GM12872 (cell line): ENCODE results near the gene ARL6.

Experiments used
- TF ChIP-seq, protein P1 (sequence below): IDR thresholded peaks from 3 replicates; pipeline ENCODE4 v1.5.1; 2011; ENCODE audit warnings: low read depth, mild to moderate bottlenecking, low read length, moderate library complexity; ENCODE audit not compliant: insufficient read depth

Gene ARL6

DNA sequence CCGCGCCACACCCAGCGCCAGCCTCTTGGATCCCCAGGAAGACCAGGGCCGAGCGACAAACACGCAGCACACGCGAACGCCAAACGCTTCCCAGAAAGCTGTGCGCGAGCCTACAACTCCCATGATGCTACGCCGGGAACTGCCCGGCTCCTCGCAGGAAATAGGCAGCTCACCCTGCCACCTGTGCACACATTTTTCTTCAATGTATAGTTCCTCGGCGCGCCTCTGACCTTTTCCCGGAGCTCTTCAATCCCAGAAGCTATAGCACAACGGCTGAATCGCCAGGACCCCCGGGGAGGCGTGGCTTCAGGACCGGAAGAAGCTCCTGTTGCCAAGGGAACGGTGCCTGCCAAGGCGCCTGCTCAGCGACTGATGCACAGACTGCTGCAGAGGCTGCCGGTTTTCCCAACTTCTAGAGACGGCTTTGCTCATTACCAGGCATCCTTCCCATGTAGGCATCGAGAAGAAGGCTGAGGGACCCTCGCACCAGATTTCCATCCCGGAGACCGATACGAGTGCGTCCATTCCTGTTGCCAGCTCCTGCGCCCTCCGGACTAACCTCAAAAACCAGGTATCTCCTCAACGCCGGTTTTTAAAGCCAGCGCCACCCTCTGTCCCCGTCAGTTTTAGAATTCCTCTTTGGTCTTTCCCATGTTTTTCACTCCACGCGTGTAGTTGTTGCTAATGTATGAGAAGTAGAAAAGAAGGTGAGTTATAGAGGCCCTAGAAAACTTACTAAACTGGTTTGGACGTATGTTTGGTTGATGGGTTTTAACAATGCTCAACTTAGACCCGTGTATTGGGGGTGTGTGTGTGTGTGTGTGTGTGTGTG lies at the start of gene ARL6:
Gene ARL6, plus strand, starts transcription at position 352 of the 832 bp plus-strand sequence. CDS start 3,350 bp downstream, outside the sequence.
- TF ChIP-seq, protein P1, sequence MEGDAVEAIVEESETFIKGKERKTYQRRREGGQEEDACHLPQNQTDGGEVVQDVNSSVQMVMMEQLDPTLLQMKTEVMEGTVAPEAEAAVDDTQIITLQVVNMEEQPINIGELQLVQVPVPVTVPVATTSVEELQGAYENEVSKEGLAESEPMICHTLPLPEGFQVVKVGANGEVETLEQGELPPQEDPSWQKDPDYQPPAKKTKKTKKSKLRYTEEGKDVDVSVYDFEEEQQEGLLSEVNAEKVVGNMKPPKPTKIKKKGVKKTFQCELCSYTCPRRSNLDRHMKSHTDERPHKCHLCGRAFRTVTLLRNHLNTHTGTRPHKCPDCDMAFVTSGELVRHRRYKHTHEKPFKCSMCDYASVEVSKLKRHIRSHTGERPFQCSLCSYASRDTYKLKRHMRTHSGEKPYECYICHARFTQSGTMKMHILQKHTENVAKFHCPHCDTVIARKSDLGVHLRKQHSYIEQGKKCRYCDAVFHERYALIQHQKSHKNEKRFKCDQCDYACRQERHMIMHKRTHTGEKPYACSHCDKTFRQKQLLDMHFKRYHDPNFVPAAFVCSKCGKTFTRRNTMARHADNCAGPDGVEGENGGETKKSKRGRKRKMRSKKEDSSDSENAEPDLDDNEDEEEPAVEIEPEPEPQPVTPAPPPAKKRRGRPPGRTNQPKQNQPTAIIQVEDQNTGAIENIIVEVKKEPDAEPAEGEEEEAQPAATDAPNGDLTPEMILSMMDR: 0 out of 3 replicates have a peak, but pooled peaks have one; percentile 14

DNA sequence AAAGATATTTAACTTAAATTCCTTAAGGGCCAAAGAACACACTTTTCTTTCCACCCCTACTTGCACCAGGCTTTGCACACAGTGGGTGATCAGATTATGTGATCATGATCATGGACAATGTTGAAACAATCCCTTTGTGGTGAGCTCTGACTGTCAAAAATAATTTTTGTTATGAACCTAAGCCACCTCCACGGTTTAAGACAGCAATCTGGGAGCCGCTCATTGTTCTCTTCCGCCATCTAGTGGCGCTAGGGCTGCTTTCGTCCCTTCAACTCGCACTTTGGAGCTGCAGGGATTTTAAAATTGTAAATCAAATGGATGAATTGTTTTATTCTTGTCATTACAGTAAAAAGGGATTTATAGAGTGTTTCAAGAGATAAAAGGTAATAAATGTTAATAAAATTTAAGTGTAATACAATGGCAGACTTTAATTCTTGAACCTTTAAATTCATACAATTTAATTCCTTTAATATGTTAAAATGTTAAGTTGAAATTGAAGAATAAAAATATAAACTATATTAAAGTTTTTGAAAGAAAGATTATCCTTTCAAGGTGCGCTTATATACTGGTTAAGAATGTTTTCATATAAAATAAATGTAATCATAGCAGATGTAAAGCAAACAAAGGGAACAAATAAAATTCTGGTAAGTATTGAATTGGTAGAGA lies 45.3 kb upstream of the ARL6 start:
- TF ChIP-seq, protein P1: peak; percentile 89

GRCh38 chr3:97720417-97720816 lies 44.1 kb upstream of the ARL6 start:
- TF ChIP-seq, protein P1: no peak

DNA sequence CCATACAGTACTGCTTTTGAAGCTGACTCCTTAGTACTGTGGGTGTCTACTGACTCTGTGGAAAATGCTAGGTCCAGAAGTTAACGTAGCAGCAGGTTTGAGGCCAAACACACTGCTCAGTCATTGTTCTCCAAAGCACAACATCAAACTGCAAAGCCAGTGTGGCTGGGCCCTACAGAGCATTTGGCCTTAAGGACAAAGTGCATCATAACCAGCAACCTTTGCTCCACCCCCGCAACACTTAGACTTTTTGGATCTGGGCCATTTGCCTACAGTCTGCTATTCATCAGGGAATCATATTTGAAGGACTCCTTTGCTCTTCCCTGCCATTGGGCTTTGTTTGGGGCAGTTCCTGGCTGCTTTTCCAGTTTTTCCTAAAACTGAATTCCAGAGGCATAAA lies 43.1 kb upstream of the ARL6 start:
- TF ChIP-seq, protein P1: no peak

- TF ChIP-seq, protein P1: no peak
These were observed 27.6 kb upstream of the ARL6 start for GRCh38 chr3:97736928-97737327.

DNA sequence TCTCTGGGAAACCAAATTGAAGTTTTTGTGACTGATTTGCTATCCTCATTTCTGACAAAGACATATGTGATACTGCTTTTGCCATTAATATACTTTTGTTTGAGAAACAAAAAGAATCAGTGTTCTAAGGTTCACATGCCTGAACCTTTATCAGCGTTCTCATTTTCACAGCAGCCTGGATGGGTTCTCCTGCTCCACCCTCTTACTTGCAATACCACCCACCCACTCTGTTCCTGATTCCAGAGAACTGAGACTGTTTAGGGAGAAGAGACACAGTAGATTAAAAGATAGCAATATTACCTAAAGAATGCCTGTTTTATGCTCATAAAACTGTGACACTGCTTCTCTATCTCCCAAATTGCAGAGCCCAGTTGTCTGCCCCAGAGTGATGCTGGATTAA lies 25.8 kb upstream of the ARL6 start:
- TF ChIP-seq, protein P1: no peak

DNA sequence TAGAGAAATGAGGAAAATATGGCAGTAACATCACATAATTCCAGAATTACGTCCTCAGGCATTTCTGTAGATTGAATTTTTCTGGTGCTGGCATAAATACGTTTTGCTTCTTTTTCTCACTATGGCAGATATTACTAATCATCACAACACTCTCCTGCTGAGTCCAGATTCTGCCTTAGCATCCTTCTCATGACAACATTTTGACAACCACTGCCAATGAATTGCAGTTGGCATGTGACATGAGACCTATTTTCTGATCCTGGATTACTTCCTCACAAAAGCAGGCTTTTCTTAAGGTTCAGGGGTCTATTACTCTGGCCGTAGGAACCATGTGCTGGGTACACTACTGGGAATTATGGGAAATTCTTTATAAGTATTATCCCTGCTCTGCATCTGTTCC lies 22.5 kb upstream of the ARL6 start:
- TF ChIP-seq, protein P1: no peak
